HepG2 (cell line): ENCODE measurements around the gene ADGRL2. TPM values are rescaled to one million over a fixed set of nuclear protein-coding genes. Genes with fewer than 3 reads are reported as not detected.

Source experiments
- CCAR2 ChIP-seq: fragments of 200-400 bp; formaldehyde crosslinking; optimal IDR thresholded peaks from 2 replicates; pipeline ENCODE3; 2018; ENCODE audit warnings: low read depth, mild to moderate bottlenecking, low read length, moderate library complexity
- CTCF ChIP-seq: sonication (generic); formaldehyde crosslinking; IDR thresholded peaks from 2 replicates; pipeline ENCODE4 v1.5.0; 2020; ENCODE audit warnings: mild to moderate bottlenecking, missing genetic modification reagents, moderate library complexity
- FOXP1 ChIP-seq, 2 experiments: fragments of 450-650 bp in 1 of 2; IDR thresholded peaks; 2 replicates each; pipeline ENCODE4 v1.6.1; 2017 to 2018; ENCODE audit warnings: antibody characterized with exemption in 1 of 2
- HMGXB3 ChIP-seq: sonication (generic); formaldehyde crosslinking; IDR thresholded peaks from 2 replicates; pipeline ENCODE4 v1.4.0; 2020; ENCODE audit warnings: missing genetic modification reagents, borderline replicate concordance
- KAT2B ChIP-seq: fragments of 150-350 bp; IDR thresholded peaks from 2 replicates; pipeline ENCODE4 v1.6.1; 2014; ENCODE audit warnings: low read depth, low read length, borderline replicate concordance
- MAF1 ChIP-seq: sonication (generic); formaldehyde crosslinking; IDR thresholded peaks from 2 replicates; pipeline ENCODE4 v1.5.0; 2020; ENCODE audit warnings: missing genetic modification reagents, borderline replicate concordance
- PATZ1 ChIP-seq: sonication (generic); formaldehyde crosslinking; IDR thresholded peaks from 2 replicates; pipeline ENCODE4 v1.4.0; 2020; ENCODE audit warnings: missing genetic modification reagents
- PAX8 ChIP-seq: sonication (generic); formaldehyde crosslinking; IDR thresholded peaks from 2 replicates; pipeline ENCODE4 v1.8.0; 2022; ENCODE audit warnings: mild to moderate bottlenecking, missing genetic modification reagents, borderline replicate concordance
- PHF8 ChIP-seq: sonication (generic); formaldehyde crosslinking; IDR thresholded peaks from 2 replicates; pipeline ENCODE4 v1.5.0; 2020; ENCODE audit warnings: missing genetic modification reagents
- SOX5 ChIP-seq: IDR thresholded peaks from 2 replicates; pipeline ENCODE4 v1.6.1; 2016; ENCODE audit warnings: borderline replicate concordance
- SSRP1 ChIP-seq: IDR thresholded peaks from 2 replicates; pipeline ENCODE4 v1.6.1; 2016; ENCODE audit warnings: control low read depth
- STAG1 ChIP-seq: sonication (generic); formaldehyde crosslinking; IDR thresholded peaks from 2 replicates; pipeline ENCODE4 v1.4.0; 2020; ENCODE audit warnings: missing genetic modification reagents
- TAF15 ChIP-seq: fragments of 200-400 bp; formaldehyde crosslinking; IDR thresholded peaks from one replicate; pipeline ENCODE4 v1.6.1; 2018; ENCODE audit warnings: mild to moderate bottlenecking, low read depth, low read length; ENCODE audit not compliant: poor library complexity, severe bottlenecking
- TFE3 ChIP-seq: IDR thresholded peaks from 2 replicates; pipeline ENCODE4 v1.6.1; 2016
- WIZ ChIP-seq: sonication (generic); formaldehyde crosslinking; IDR thresholded peaks from 2 replicates; pipeline ENCODE4 v1.5.1; 2020; ENCODE audit warnings: mild to moderate bottlenecking, missing genetic modification reagents
- YEATS2 ChIP-seq: sonication (generic); formaldehyde crosslinking; IDR thresholded peaks from 2 replicates; pipeline ENCODE4 v1.4.0; 2020; ENCODE audit warnings: missing genetic modification reagents, borderline replicate concordance
- ZNF180 ChIP-seq: sonication (generic); formaldehyde crosslinking; IDR thresholded peaks from 2 replicates; pipeline ENCODE4 v1.4.0; 2020; ENCODE audit warnings: low read depth, missing genetic modification reagents, borderline replicate concordance
- polyA plus RNA-seq, 8 experiments: library from polyadenylated mRNA; depleted of rRNA in 3 of 8; stranded (reverse) in 7 of 8; unstranded in 1 of 8; fragments of >200 nt; fragmentation: Illumina TruSeq in 4 of 8; extraction: Trizol in 4 of 8; gene quantifications; 2 replicates each; pipeline versions ENCODE4 v1.2.1 to v1.2.3, GENCODE V29; 2011 to 2016; ENCODE audit warnings: low read depth in 4 of 8, missing spikeins in 1 of 8, mixed read lengths in 1 of 8; ENCODE audit not compliant: insufficient read depth in 1 of 8
- total RNA-seq, 5 experiments: library from RNA; depleted of rRNA; stranded (reverse); fragments of >200 nt; fragmentation: Illumina TruSeq; extraction: Trizol; gene quantifications; 2 replicates each; pipeline ENCODE4 v1.2.3, GENCODE V29; 2016; ENCODE audit warnings: low read depth in 1 of 5

The ADGRL2 gene
- total and polyA plus RNA-seq, 2 of the 13 experiments (the other 11 are each of a cell fraction or from before 2014, with no cell fraction given) = 15.3 to 31.6 TPM

GRCh38 chr1:81802707-81803430 lies 2.1 kb downstream of the ADGRL2 start (continued):
- TF ChIP-seq YEATS2 (CRISPR knock-in tag) (no peak), KAT2B (no peak), PHF8 (peak; percentile 48; the same call in 1 of the 2 replicates), HMGXB3 (CRISPR knock-in tag) (no peak), TFE3 (CRISPR knock-in tag) (no peak), MAF1 (CRISPR knock-in tag) (no peak), FOXP1 (IDR thresholded peaks at IDR 0.05) (no peak), FOXP1 (CRISPR knock-in tag; IDR thresholded peaks at IDR 0.05) (no peak), CTCF (peak; percentile 49), STAG1 (CRISPR knock-in tag) (peak; percentile 49), CCAR2 (no peak), TAF15 (peak; percentile 8), SOX5 (CRISPR knock-in tag) (no peak), ZNF180 (no peak), WIZ (CRISPR knock-in tag) (no peak), SSRP1 (CRISPR knock-in tag) (no peak), PATZ1 (CRISPR knock-in tag) (0 out of 2 replicates have a peak, but pooled peaks have one; percentile 1), PAX8 (CRISPR knock-in tag) (no peak)
